VCaP (cell line): ENCODE measurements around the gene ZNF433.
A peak's percentile ranks its signal among the peaks of the same experiment; 100 is the strongest.
"Not testable (repeated sequence)": the region's sequence is repeated elsewhere in the genome, so short reads cannot be mapped to it uniquely, and the experiment has no call there.

Experiments
- H3K27ac ChIP-seq: fragments of 450-650 bp; 2 replicates; pipeline ENCODE4 v1.5.1; 2017
- TF ChIP-seq, protein P1 (sequence below): fragments of 450-650 bp; conservative IDR thresholded peaks from 2 replicates; pipeline ENCODE4 v1.5.1; 2017; ENCODE audit warnings: mild to moderate bottlenecking, moderate library complexity

The ZNF433 gene

DNA sequence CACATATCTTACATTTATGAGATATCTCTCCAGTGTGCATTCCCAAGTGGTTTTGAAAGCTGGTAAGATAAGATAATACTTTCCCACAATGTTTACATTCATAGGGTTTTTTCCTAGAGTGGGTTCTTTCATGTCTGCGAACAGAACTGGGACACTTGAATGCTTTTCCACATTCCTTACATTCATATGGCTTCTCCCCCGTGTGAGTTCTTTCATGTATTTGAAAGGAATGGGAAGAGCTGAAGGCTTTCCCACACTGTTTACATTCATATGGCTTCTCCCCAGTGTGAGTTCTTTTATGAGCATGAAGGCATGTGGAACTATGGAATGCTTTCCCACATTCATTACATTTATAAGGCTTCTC is 19.7 kb downstream of the ZNF433 start:
- H3K27ac ChIP-seq, result no peak overlapping the region
- TF ChIP-seq, protein P1, sequence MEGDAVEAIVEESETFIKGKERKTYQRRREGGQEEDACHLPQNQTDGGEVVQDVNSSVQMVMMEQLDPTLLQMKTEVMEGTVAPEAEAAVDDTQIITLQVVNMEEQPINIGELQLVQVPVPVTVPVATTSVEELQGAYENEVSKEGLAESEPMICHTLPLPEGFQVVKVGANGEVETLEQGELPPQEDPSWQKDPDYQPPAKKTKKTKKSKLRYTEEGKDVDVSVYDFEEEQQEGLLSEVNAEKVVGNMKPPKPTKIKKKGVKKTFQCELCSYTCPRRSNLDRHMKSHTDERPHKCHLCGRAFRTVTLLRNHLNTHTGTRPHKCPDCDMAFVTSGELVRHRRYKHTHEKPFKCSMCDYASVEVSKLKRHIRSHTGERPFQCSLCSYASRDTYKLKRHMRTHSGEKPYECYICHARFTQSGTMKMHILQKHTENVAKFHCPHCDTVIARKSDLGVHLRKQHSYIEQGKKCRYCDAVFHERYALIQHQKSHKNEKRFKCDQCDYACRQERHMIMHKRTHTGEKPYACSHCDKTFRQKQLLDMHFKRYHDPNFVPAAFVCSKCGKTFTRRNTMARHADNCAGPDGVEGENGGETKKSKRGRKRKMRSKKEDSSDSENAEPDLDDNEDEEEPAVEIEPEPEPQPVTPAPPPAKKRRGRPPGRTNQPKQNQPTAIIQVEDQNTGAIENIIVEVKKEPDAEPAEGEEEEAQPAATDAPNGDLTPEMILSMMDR, result no peak

DNA sequence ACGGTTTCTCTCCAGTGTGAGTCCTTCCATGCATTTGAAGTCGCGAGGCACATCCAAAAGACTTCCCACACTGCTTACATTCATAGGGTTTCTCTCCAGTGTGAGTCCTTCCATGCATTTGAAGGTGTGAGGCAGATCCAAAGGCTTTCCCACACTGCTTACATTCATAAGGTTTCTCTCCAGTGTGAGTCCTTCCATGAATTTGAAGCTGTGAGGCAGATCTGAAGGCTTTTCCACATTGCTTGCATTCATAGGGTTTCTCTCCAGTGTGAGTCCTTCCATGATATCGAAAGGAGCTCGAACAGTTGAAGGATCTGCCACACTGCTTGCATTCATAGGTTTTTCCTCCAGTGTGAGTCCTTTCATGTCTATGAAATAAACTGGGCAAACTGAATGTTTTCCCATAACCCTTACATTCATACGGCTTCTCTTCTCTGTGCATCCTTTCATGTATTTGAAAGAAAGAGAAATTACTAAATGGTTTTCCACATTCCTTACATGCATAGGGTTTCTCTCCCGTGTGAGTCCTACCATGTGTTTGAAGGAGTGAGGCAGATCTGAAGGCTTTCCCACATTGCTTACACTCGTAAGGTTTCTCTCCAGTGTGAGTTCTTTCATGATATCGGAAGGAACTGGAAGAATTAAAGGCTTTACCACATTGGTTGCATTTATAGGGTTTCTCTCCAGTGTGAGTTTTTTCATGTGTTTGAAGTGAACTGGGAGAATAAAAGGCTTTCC is 20.3 kb downstream of the ZNF433 start:
- no peak overlapping the region for H3K27ac ChIP-seq
- TF ChIP-seq, protein P1, result no peak

DNA sequence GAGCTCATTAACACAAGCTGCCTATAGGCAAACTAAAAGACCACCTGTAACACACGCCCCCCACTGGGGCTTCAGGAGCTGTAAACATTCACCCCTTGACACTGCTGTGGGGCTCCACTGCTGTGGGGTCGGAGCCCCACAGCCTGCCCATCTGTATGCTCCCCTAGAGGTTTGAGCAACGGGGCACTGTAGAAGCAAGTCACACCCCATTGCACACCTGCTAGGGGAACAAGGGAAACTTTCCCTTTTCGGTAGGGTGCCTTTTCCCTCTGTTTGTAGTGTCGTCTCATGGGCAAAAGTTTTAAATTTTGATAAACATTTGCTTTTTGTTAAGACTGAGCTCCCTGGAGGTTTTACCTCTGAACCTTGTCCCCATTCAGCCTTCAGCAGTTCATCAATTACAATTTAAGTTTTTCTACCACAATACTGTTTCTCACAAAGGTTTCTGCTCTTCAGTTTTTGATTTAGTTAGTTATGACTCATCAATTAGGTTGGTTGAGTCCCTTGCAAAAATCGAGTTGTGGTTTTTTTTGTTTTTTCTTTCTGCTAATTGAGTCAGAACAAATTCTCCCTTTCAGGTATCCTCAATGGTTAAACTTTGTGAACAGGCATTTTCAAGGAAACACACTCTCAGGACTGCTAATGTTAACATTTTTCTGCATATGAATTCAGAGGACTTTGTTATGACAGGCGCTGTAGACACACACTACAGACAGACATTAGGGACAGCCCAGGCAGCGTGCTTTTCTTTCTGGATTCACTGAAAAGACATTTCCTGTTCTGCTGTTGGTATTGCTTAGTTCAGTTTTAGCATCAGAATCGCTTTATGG is 35.1 kb downstream of the ZNF433 start:
- TF ChIP-seq, protein P1, result no peak
- H3K27ac ChIP-seq, result no peak overlapping the region

DNA sequence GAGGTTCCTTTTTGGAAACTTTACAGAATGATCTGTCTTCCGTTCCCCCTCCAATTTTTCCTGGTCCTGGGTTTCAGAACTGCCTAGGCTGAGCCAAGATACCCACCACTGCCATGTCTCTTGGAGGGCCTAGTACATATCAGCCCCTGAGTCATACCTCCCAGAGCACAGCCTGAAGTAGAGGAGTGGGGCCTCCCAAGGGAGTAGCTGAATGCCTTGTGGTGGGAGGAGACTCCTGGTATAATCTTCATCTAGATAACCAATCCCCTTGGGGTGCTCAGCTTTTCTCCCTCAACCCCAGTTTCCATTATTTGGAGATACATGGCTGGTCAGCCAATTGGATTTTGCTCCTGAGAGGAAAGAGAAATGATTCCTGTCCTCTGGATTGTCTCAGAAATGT is 40.3 kb downstream of the ZNF433 start:
- TF ChIP-seq, protein P1, result no peak
- no peak overlapping the region for H3K27ac ChIP-seq

DNA sequence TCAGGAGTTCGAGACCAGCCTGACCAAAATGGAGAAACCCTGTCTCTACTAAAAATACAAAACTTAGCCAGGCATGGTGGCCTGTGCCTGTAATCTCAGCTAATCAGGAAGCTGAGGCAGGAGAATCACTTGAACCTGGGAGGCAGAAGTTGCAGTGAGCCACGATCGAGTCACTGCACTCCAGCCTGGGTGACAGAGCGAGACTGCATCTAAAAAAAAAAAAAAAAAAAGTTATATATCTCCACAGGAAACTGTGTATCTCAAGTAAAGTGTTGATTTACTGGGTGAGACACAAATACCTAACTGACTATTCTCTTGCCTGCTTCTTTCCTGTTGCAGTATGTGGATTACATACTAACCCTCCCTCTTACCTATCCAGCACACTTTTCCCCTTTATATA is 43.6 kb downstream of the ZNF433 start:
- not testable (repeated sequence) for H3K27ac ChIP-seq

DNA sequence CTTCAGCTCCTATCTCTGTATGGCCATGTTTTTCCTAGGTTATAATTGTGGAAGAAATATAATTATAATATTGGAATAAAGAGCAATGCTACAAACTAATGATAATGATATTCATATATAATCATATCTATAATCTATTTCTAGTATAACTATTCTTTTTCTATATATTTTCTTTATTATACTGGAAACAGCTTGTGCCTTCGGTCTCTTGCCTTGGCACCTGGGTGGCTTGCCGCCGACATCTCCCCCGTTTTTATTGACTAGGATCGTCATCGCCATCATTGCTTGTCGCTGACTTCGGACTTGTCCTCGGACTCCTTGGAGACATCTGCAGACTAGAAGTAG is 46.4 kb downstream of the ZNF433 start:
- no peak overlapping the region; the same call in 1 of the 2 replicates for H3K27ac ChIP-seq
- TF ChIP-seq, protein P1, result peak; percentile 7

DNA sequence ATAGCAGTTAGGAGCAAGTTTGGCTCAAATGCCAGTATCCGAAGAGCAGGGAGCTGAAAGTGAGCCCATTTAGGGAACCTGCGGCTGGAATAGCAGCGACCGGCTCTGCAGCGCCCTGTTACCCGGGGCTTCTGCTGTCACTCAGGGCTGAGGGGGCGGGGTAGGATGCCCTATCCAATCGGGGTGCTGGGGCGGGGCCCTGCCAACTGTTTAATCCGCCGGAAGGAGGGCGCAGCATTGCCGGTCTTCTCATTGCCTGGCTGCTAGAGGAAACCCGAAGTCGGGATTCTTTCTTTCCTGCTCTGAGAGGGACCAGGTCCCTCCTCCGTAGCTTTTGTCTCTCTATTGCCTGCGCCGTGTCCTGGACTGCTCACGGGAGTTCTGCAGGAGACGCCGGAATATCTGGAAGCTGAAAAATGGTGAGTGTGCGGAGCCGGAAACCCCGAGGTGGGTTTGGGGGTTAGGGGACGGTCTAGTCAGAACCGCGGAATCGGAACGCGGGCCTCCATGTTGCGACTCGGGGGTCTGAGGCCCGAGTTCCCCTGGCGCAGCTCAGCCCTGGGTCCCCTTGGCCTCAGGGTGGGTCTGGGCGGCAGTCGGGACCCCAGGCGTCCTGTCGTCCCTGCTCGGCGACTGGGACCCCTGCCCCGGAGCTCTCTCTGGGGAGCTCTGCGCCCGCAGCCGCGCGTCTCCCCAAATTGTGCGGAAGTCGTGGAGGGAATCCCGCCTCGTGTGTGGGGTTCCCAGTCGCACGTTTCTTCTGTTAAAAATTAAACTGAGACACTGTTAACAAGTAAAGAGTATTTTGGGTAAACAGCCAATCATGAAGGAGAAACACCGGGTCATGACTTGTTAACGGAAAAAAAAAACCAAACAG is 47.8 kb downstream of the ZNF433 start:
- TF ChIP-seq, protein P1, result no peak
- H3K27ac ChIP-seq, result peak overlapping the region; percentile 81
